ENCODE data around the gene YWHAH.

The YWHAH gene

GRCh38 chr22:31945971-31946680 lies 1.8 kb downstream of the YWHAH start:
- H3K27me3 ChIP-seq, result no peaks in the 10 kb centered on the region
- peaks cover 42% of the 10 kb centered on the region for H3K36me3 ChIP-seq
- peak overlapping the region; percentile 99 for H3K9ac ChIP-seq
- H3K4me3 ChIP-seq, result peak overlapping the region; percentile 96
- peak overlapping the region; percentile 92 for H3K4me2 ChIP-seq
- H4K20me1 ChIP-seq, result peaks cover 62% of the 10 kb centered on the region
- H3K9me3 ChIP-seq, result no peaks in the 10 kb centered on the region
- no peak for TF ChIP-seq Cebpa-rat (IDR thresholded peaks at IDR 0.05)
- H3K4me1 ChIP-seq, result peaks cover 48% of the 10 kb centered on the region
- peak overlapping the region; percentile 98 for H3K27ac ChIP-seq

DNA sequence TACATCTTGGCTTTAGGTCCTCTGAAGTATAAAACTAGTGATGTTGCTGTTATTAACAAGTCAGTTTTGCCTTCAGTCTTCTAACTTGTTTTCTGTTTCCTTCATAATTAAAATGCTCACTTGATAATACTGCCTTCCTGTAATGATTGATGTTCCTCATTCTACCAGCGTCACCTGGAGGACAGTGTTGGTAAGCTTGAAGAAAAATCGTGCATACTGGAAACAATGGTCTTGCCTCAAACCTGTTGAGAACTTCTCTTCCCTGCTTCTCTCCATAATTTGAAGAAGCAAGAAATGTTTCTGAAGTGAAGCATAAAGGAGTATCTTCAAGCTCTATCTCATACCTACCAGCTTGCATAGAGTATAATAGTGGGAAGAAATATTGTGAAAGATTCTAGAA lies 3.0 kb downstream of the YWHAH start:
- peaks cover 57% of the 10 kb centered on the region for H3K4me1 ChIP-seq
- H3K36me3 ChIP-seq, result peaks cover 52% of the 10 kb centered on the region
- H3K9ac ChIP-seq, result peak overlapping the region; percentile 99; the same call in 1 of the 2 replicates
- H3K9me3 ChIP-seq, result no peaks in the 10 kb centered on the region
- peaks cover 73% of the 10 kb centered on the region for H4K20me1 ChIP-seq
- H3K4me3 ChIP-seq, result 0 out of 2 replicates have a peak overlapping the region, but pooled peaks have one; percentile 96
- TF ChIP-seq Cebpa-rat (IDR thresholded peaks at IDR 0.05), result no peak
- no peak overlapping the region for H3K27ac ChIP-seq
- H3K4me2 ChIP-seq, result peak overlapping the region; percentile 92
- no peaks in the 10 kb centered on the region for H3K27me3 ChIP-seq

GRCh38 chr22:31948002-31948401 lies 3.7 kb downstream of the YWHAH start:
- Histone ChIP-seq H3K27me3 (no peaks in the 10 kb centered on the region), H3K4me3 (no peak overlapping the region), H3K9me3 (no peaks in the 10 kb centered on the region), H3K27ac (no peak overlapping the region), H3K4me2 (no peak overlapping the region), H4K20me1 (peaks cover 80% of the 10 kb centered on the region), H3K9ac (no peak overlapping the region), H3K36me3 (peaks cover 58% of the 10 kb centered on the region), H3K4me1 (peaks cover 57% of the 10 kb centered on the region)
- TF ChIP-seq Cebpa-rat (IDR thresholded peaks at IDR 0.05), result no peak

GRCh38 chr22:31950226-31950625 lies 5.9 kb downstream of the YWHAH start:
- peaks cover 79% of the 10 kb centered on the region for H3K36me3 ChIP-seq

DNA sequence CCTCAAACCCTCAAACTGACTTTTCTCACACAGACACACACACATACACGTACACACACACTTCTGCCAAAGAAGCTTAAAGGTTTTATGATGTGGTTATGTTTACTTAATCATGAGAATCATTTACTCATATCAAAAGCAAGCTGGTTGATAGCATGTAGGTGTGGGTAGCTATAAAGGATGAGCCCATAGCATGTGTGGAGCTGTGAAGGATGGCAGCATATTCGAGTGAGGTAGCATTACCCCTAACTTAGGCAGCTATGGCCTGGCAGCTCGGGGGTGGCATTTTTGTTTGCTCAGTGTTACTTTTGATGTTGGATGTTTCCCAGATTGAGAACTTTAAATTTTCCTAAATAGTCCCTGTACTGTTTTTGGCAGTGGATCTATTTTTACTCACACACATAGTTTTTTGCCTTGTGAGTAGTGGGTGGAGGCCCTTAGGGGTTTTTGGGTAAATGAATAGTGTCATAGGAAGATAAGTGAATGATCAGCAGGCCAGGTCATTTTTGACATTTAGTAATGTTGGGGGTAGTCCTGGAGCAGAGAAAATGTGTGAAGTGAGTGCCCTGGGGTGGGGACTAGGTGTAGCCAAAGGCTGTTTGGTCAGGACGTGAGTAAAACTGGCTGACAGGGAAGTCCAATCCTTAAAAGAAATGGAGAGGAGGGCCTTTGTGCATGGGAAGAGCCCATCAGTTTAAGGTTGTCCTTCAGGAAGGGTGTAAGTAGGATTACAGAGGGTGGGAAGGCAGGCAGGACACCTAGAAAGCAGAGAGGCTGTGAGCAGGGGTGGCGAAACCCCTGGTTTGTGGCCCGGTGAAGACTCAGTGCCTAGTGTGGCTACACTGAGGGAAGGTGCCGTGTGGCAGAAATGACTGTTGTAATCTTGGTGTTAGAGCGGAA lies 7.1 kb downstream of the YWHAH start:
- Histone ChIP-seq H3K36me3 (peaks cover 92% of the 10 kb centered on the region), H3K9ac (no peak overlapping the region), H3K4me1 (peaks cover 58% of the 10 kb centered on the region), H4K20me1 (peaks cover 100% of the 10 kb centered on the region), H3K27me3 (no peaks in the 10 kb centered on the region), H3K27ac (peak overlapping the region; percentile 8; the same call in 1 of the 2 replicates), H3K4me2 (peak overlapping the region; percentile 6; the same call in 1 of the 2 replicates), H3K4me3 (no peak overlapping the region), H3K9me3 (no peaks in the 10 kb centered on the region)
- no peak for TF ChIP-seq Cebpa-rat (IDR thresholded peaks at IDR 0.05)

More at GRCh38 chr22:31950226-31950625, 5.9 kb downstream of the YWHAH start:
- H3K9me3 ChIP-seq, result no peaks in the 10 kb centered on the region
- no peak overlapping the region for H3K27ac ChIP-seq
- TF ChIP-seq Cebpa-rat (IDR thresholded peaks at IDR 0.05), result no peak
- H3K27me3 ChIP-seq, result no peaks in the 10 kb centered on the region
- no peak overlapping the region for H3K4me3 ChIP-seq
- H3K4me1 ChIP-seq, result peaks cover 67% of the 10 kb centered on the region
- peak overlapping the region; percentile 6; the same call in 1 of the 2 replicates for H3K4me2 ChIP-seq
- peaks cover 100% of the 10 kb centered on the region for H4K20me1 ChIP-seq
- no peak overlapping the region for H3K9ac ChIP-seq

DNA sequence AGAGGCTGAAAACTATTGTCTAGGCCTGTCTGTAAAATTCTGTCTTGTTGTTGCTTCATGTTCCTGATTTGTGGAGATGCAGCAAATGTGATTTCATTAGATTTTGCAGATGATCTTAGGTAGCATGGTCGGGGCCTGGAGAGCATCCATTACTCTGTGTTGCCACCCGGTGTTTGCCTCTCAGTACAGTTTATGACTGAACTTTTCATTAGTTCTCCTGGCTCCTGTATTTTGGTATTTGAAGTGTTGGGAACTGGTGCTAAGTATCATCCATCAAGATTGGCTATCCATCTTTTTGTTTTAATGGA lies 7.7 kb downstream of the YWHAH start:
- no peak overlapping the region for H3K27ac ChIP-seq
- TF ChIP-seq Cebpa-rat (IDR thresholded peaks at IDR 0.05), result no peak
- H3K4me3 ChIP-seq, result no peak overlapping the region
- no peaks in the 10 kb centered on the region for H3K27me3 ChIP-seq
- H3K4me2 ChIP-seq, result no peak overlapping the region
- H3K36me3 ChIP-seq, result peaks cover 97% of the 10 kb centered on the region
- H3K4me1 ChIP-seq, result peaks cover 52% of the 10 kb centered on the region
- peaks cover 100% of the 10 kb centered on the region for H4K20me1 ChIP-seq
- H3K9me3 ChIP-seq, result no peaks in the 10 kb centered on the region
- no peak overlapping the region for H3K9ac ChIP-seq

DNA sequence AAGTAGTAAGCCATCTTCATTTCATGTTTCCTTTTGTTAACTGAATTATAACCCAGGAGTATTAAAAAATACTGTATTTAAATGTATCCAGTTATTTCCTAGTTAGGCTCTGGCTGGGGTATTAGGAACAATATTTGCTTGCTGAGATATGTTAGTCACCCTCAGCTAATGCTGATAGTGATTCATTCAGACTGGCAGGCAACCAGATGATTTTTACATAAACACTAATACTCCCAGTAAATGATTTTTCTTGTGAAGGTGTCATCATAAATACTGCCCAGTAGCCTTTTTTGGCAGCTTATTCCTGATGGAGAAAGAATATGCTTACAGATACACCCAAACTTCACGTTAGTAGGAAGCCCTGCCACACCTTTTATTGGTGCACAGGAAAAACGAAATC lies 8.1 kb downstream of the YWHAH start:
- H3K4me3 ChIP-seq, result no peak overlapping the region
- H3K9ac ChIP-seq, result no peak overlapping the region
- no peak overlapping the region for H3K4me2 ChIP-seq
- H3K4me1 ChIP-seq, result peaks cover 48% of the 10 kb centered on the region
- peaks cover 97% of the 10 kb centered on the region for H3K36me3 ChIP-seq
- no peaks in the 10 kb centered on the region for H3K9me3 ChIP-seq
- TF ChIP-seq Cebpa-rat (IDR thresholded peaks at IDR 0.05), result no peak
- peaks cover 100% of the 10 kb centered on the region for H4K20me1 ChIP-seq
- H3K27ac ChIP-seq, result no peak overlapping the region
- no peaks in the 10 kb centered on the region for H3K27me3 ChIP-seq

GRCh38 chr22:31953261-31953660 lies 8.9 kb downstream of the YWHAH start:
- H3K36me3 ChIP-seq, result peaks cover 97% of the 10 kb centered on the region

GRCh38 chr22:31954535-31955523 lies 10.5 kb downstream of the YWHAH start:
- H3K27me3 ChIP-seq, result no peaks in the 10 kb centered on the region
- no peak overlapping the region for H3K4me3 ChIP-seq
- no peak for TF ChIP-seq Cebpa-rat (IDR thresholded peaks at IDR 0.05)
- H4K20me1 ChIP-seq, result peaks cover 91% of the 10 kb centered on the region
- peaks cover 88% of the 10 kb centered on the region for H3K36me3 ChIP-seq
- peaks cover 52% of the 10 kb centered on the region for H3K4me1 ChIP-seq
- 0 out of 2 replicates have a peak overlapping the region, but pooled peaks have one; percentile 8 for H3K27ac ChIP-seq
- H3K9me3 ChIP-seq, result no peaks in the 10 kb centered on the region
- H3K9ac ChIP-seq, result no peak overlapping the region
- H3K4me2 ChIP-seq, result no peak overlapping the region

More at GRCh38 chr22:31953261-31953660, 8.9 kb downstream of the YWHAH start:
- Histone ChIP-seq H3K4me2 (no peak overlapping the region), H3K9me3 (no peaks in the 10 kb centered on the region), H3K27me3 (no peaks in the 10 kb centered on the region), H3K4me3 (no peak overlapping the region), H3K27ac (no peak overlapping the region), H3K9ac (no peak overlapping the region), H3K4me1 (peaks cover 47% of the 10 kb centered on the region), H4K20me1 (peaks cover 100% of the 10 kb centered on the region)
- no peak for TF ChIP-seq Cebpa-rat (IDR thresholded peaks at IDR 0.05)

Data from BLaER1 (cell line).